Kidney (tissue), 14 donors: ENCODE data around the gene STK38. TPM values are rescaled to one million over a fixed set of nuclear protein-coding genes. Genes with fewer than 3 reads are reported as not detected.

Source experiments
- DNase-seq, 5 donors: peaks; one replicate each; pipeline ENCODE4 v3.0.0-alpha.2; 2013 to 2020
- FAIRE-seq: peaks from 2 replicates; lab custom pipeline; 2012; peaks lifted over from hg19 to GRCh38; lab: Jason Lieb, UNC
- H3K27ac ChIP-seq, 2 donors: one replicate each; pipeline ENCODE4 v1.7.0; 2013; ENCODE audit warnings: low read depth in 2 of 2, low read length in 2 of 2, inconsistent platforms in 1 of 2
- H3K27me3 ChIP-seq: one replicate; pipeline ENCODE4 v1.7.1; 2013; ENCODE audit warnings: low read length, inconsistent platforms; ENCODE audit not compliant: control insufficient read depth, insufficient read depth
- H3K36me3 ChIP-seq, 3 donors: one replicate each; pipeline versions ENCODE4 v1.7.0 to v1.7.1; 2013; ENCODE audit warnings: low read length in 3 of 3, control low read depth in 1 of 3, inconsistent platforms in 1 of 3; ENCODE audit not compliant: insufficient read depth in 3 of 3, control insufficient read depth in 2 of 3
- H3K4me1 ChIP-seq, 3 donors: one replicate each; pipeline versions ENCODE4 v1.7.0 to v1.7.1; 2013; ENCODE audit warnings: low read length in 3 of 3, inconsistent platforms in 1 of 3, low read depth in 1 of 3; ENCODE audit not compliant: control insufficient read depth in 2 of 3, insufficient read depth in 2 of 3
- H3K4me3 ChIP-seq, 3 donors: one replicate each; pipeline versions ENCODE4 v1.7.0 to v1.8.1; 2013; ENCODE audit warnings: low read length in 3 of 3, control low read depth in 1 of 3, inconsistent platforms in 1 of 3
- H3K9ac ChIP-seq, 3 donors: one replicate each; pipeline versions ENCODE4 v1.7.0 to v1.7.1; 2013; ENCODE audit warnings: low read length in 3 of 3, control low read depth in 1 of 3, inconsistent platforms in 1 of 3
- H3K9me3 ChIP-seq, 3 donors: one replicate each; pipeline versions ENCODE4 v1.7.0 to v1.7.1; 2013; ENCODE audit warnings: low read length in 3 of 3, control low read depth in 1 of 3, inconsistent platforms in 1 of 3; ENCODE audit not compliant: control insufficient read depth in 2 of 3, insufficient read depth in 1 of 3
- CTCF ChIP-seq: IDR thresholded peaks from 3 replicates; pipeline ENCODE4 v1.5.1; 2012; ENCODE audit warnings: mild to moderate bottlenecking, moderate library complexity, borderline replicate concordance; ENCODE audit not compliant: insufficient read depth; ENCODE audit errors: extremely low read depth
- intact Hi-C: fragments of 100-400 bp; cut with DNase I; formaldehyde crosslinking; loops from one replicate; pipeline ENCODE4 v1.11.1; 2022
- polyA plus RNA-seq: library from polyadenylated mRNA; stranded (reverse); fragments of 350-450 nt; fragmentation: Illumina TruSeq; extraction: RNeasy Lipid Tissue Mini Kit (QIAGEN cat#74804); gene quantifications from one replicate; pipeline ENCODE4 v1.2.3, GENCODE V29; 2014; ENCODE audit warnings: low read depth, low replicate concordance; ENCODE audit not compliant: insufficient read depth
- total RNA-seq: library from RNA; stranded (reverse); fragmentation: NEBNext Ultra II Directional; extraction: Animal tissue kit (Norgen Biotek cat#: 25700); gene quantifications from one replicate; pipeline ENCODE4 v1.2.1, GENCODE V29; 2021
- donor health status: control.
- donor health status: control.
- donor health status: control.
- donor health status: control.
- donor health status: control.
- donor health status: DM: yes; HTN: yes; CAD: no.
- donor health status: Normal renal cell carcinoma (clear cell type).

The STK38 gene
- total and polyA plus RNA-seq, 2 donors from 2014 or later: 21.3 to 30.4 TPM

GRCh38 chr6:36546308-36546919 is 865 bp downstream of the STK38 start:
- peak overlapping the region; percentile 84 to 95 (median 88) for H3K4me3 ChIP-seq
- peaks cover 0 to 24% (median 7%) of the 10 kb centered on the region in 3 donors for H3K4me1 ChIP-seq
- H3K36me3 ChIP-seq: peaks cover 0 to under 1% (median 0%) of the 10 kb centered on the region in 3 donors
- TF ChIP-seq CTCF: no peak
- no peaks in the 10 kb centered on the region for H3K27me3 ChIP-seq
- FAIRE-seq (no peak), DNase-seq (peak in 3 of 5 donors; percentile 28 to 63 (median 59))
- H3K27ac ChIP-seq: peak overlapping the region; percentile 92 to 95
- intact Hi-C loops: no loop called here
- peak overlapping the region; percentile 81 to 93 (median 90) for H3K9ac ChIP-seq
- H3K9me3 ChIP-seq: no peaks in the 10 kb centered on the region

GRCh38 chr6:36545767-36546307 is 1.4 kb downstream of the STK38 start:
- peaks cover 0 to 6% (median 0%) of the 10 kb centered on the region in 3 donors for H3K36me3 ChIP-seq
- DNase-seq: no peak
- FAIRE-seq: no peak
- peak overlapping the region; percentile 92 to 95 for H3K27ac ChIP-seq
- peaks cover 0 to 24% (median 7%) of the 10 kb centered on the region in 3 donors for H3K4me1 ChIP-seq
- peak overlapping the region; percentile 81 to 93 (median 90) for H3K9ac ChIP-seq
- no peak for TF ChIP-seq CTCF
- intact Hi-C loops: no loop called here
- H3K9me3 ChIP-seq: no peaks in the 10 kb centered on the region
- H3K27me3 ChIP-seq: no peaks in the 10 kb centered on the region
- H3K4me3 ChIP-seq: peak overlapping the region; percentile 84 to 95 (median 88)

- no peak overlapping the region for H3K27ac ChIP-seq
- DNase-seq (no peak), FAIRE-seq (no peak)
- no peak for TF ChIP-seq CTCF
- no peaks in the 10 kb centered on the region for H3K9me3 ChIP-seq
- H3K4me3 ChIP-seq: peak overlapping the region in 2 of 3 donors; percentile 2 to 25
- no peaks in the 10 kb centered on the region for H3K27me3 ChIP-seq
- intact Hi-C loops: no loop called here
- peaks cover 2 to 12% (median 4%) of the 10 kb centered on the region in 3 donors for H3K36me3 ChIP-seq
- peaks cover 0 to 24% (median 7%) of the 10 kb centered on the region in 3 donors for H3K4me1 ChIP-seq
- no peak overlapping the region for H3K9ac ChIP-seq
These were observed 3.1 kb downstream of the STK38 start for GRCh38 chr6:36544228-36544627.
